IMR-90 (cell line): Measurements from ENCODE around the gene LHFPL5. TPM values are rescaled to one million over a fixed set of nuclear protein-coding genes. Genes with fewer than 3 reads are reported as not detected.

Experiments
- ATAC-seq: fragments of 200-7000 bp; cut with Tn5 transposase; 2 replicates; pipeline ENCODE4 v1.9.1; 2020; ENCODE audit warnings: low read depth, mild to moderate bottlenecking, moderate library complexity
- BruUV-seq: library from RNA; stranded (reverse); fragments of 400-500 nt; replicated peaks from 2 replicates; lab custom pipeline; 2021; lab: Mats Ljungman, UMichigan
- CTCF ChIA-PET: fragments of 300-600 bp; formaldehyde crosslinking; extraction: SDS; loops from one replicate; lab custom pipeline; 2021; ENCODE audit warnings: antibody characterized with exemption; lab: Yijun Ruan, JAX
- POLR2A ChIA-PET: fragments of 300-600 bp; sonication (Branson Sonifier 250); formaldehyde crosslinking; loops from one replicate; lab custom pipeline; 2022; ENCODE audit warnings: antibody characterized with exemption; ENCODE audit not compliant: unreplicated experiment; lab: Charles Lee
- DNase-seq: peaks from one replicate; pipeline ENCODE4 v3.0.0; 2013
- H2AFZ ChIP-seq: replicated peaks from 2 replicates; pipeline ENCODE3; 2013; ENCODE audit warnings: low read length, mild to moderate bottlenecking; ENCODE audit not compliant: poor library complexity
- H2AK5ac ChIP-seq: 2 replicates; pipeline ENCODE4 v1.6.1; 2013; ENCODE audit warnings: low read depth, low read length, inconsistent platforms
- H2AK9ac ChIP-seq: replicated peaks from 2 replicates; pipeline ENCODE3; 2013; ENCODE audit warnings: mild to moderate bottlenecking, low read depth, low read length, moderate library complexity; ENCODE audit not compliant: poor library complexity
- H2BK120ac ChIP-seq: 2 replicates; pipeline ENCODE4 v1.6.1; 2013; ENCODE audit warnings: low read depth, low read length, inconsistent platforms
- H2BK15ac ChIP-seq: 3 replicates; pipeline ENCODE4 v1.6.1; 2013; ENCODE audit warnings: low read depth, low read length, inconsistent platforms
- H2BK20ac ChIP-seq: 2 replicates; pipeline ENCODE4 v1.6.1; 2013; ENCODE audit warnings: low read depth, mild to moderate bottlenecking, inconsistent platforms, low read length, moderate library complexity
- H2BK5ac ChIP-seq: 2 replicates; pipeline ENCODE4 v1.6.1; 2013; ENCODE audit warnings: mild to moderate bottlenecking, low read depth, low read length, inconsistent platforms; ENCODE audit not compliant: poor library complexity, severe bottlenecking
- H3K14ac ChIP-seq: replicated peaks from 2 replicates; pipeline ENCODE4 v1.6.1; 2013; ENCODE audit warnings: low read depth, low read length, inconsistent platforms
- H3K18ac ChIP-seq: 2 replicates; pipeline ENCODE4 v1.6.1; 2013; ENCODE audit warnings: low read depth, low read length, control low read depth
- H3K23ac ChIP-seq: 2 replicates; pipeline ENCODE4 v1.6.1; 2013; ENCODE audit warnings: low read depth, low read length, inconsistent platforms
- H3K27ac ChIP-seq: 2 replicates; pipeline ENCODE4 v1.5.1; 2013; ENCODE audit warnings: mild to moderate bottlenecking, control low read depth, low read length; ENCODE audit not compliant: insufficient read depth
- H3K27me3 ChIP-seq: 2 replicates; pipeline ENCODE4 v1.6.1; 2013; ENCODE audit warnings: low read length; ENCODE audit not compliant: control insufficient read depth, insufficient read depth
- H3K36me3 ChIP-seq: 2 replicates; pipeline ENCODE4 v1.6.1; 2013; ENCODE audit warnings: low read length, mixed read lengths; ENCODE audit not compliant: control insufficient read depth, insufficient read depth
- H3K4ac ChIP-seq: 2 replicates; pipeline ENCODE4 v1.6.1; 2013; ENCODE audit warnings: low read depth, low read length, inconsistent platforms
- H3K4me1 ChIP-seq: 2 replicates; pipeline ENCODE4 v1.6.1; 2013; ENCODE audit warnings: low read length, mixed read lengths; ENCODE audit not compliant: control insufficient read depth, insufficient read depth
- H3K4me2 ChIP-seq: 2 replicates; pipeline ENCODE4 v1.6.1; 2013; ENCODE audit warnings: low read depth, mild to moderate bottlenecking, control low read depth, low read length, moderate library complexity
- H3K4me3 ChIP-seq: 2 replicates; pipeline ENCODE4 v1.5.1; 2013; ENCODE audit warnings: low read depth, mild to moderate bottlenecking, control low read depth, low read length, moderate library complexity; ENCODE audit not compliant: insufficient read depth
- H3K56ac ChIP-seq: 2 replicates; pipeline ENCODE4 v1.6.1; 2013; ENCODE audit warnings: low read length, inconsistent platforms; ENCODE audit not compliant: insufficient read depth; ENCODE audit errors: extremely low read depth
- H3K79me1 ChIP-seq, 2 experiments: 2 replicates each; pipeline ENCODE4 v1.6.1; 2013; ENCODE audit warnings: low read length in 2 of 2, inconsistent platforms in 1 of 2, low read depth in 1 of 2
- H3K9ac ChIP-seq: 2 replicates; pipeline ENCODE4 v1.6.1; 2013; ENCODE audit warnings: low read depth, low read length, control low read depth
- H3K9me1 ChIP-seq: 2 replicates; pipeline ENCODE4 v1.6.1; 2013; ENCODE audit warnings: low read length, inconsistent platforms; ENCODE audit not compliant: insufficient read depth
- H3K9me3 ChIP-seq: 2 replicates; pipeline ENCODE4 v1.6.1; 2013; ENCODE audit warnings: low read length; ENCODE audit not compliant: control insufficient read depth, insufficient read depth
- H4K20me1 ChIP-seq: 2 replicates; pipeline ENCODE4 v1.6.1; 2013; ENCODE audit warnings: low read length, inconsistent platforms; ENCODE audit not compliant: insufficient read depth
- H4K5ac ChIP-seq: 2 replicates; pipeline ENCODE4 v1.6.1; 2013; ENCODE audit warnings: mild to moderate bottlenecking, low read depth, low read length, control low read depth
- H4K8ac ChIP-seq, 2 experiments: 2 replicates each; pipeline ENCODE4 v1.6.1; 2013; ENCODE audit warnings: low read depth in 2 of 2, low read length in 2 of 2, control low read depth in 1 of 2, inconsistent platforms in 1 of 2
- H4K91ac ChIP-seq: 2 replicates; pipeline ENCODE4 v1.6.1; 2013; ENCODE audit warnings: low read depth, low read length, inconsistent platforms; ENCODE audit not compliant: insufficient read depth
- BHLHE40 ChIP-seq: fragments of 150-350 bp; IDR thresholded peaks from 2 replicates; pipeline ENCODE4 v1.6.1; 2016; ENCODE audit warnings: mild to moderate bottlenecking, low read depth, low read length
- CEBPB ChIP-seq: IDR thresholded peaks from 2 replicates; pipeline ENCODE4 v1.6.1; 2012; ENCODE audit warnings: low read depth, low read length, improper control_type of control experiment
- CHD1 ChIP-seq: IDR thresholded peaks from 2 replicates; pipeline ENCODE4 v1.6.1; 2012; ENCODE audit warnings: low read depth, low read length, improper control_type of control experiment
- CTCF ChIP-seq: conservative IDR thresholded peaks from 2 replicates; pipeline ENCODE4 v1.5.1; 2012; ENCODE audit warnings: mild to moderate bottlenecking, low read depth, low read length, improper control_type of control experiment
- FOS ChIP-seq: fragments of 150-350 bp; IDR thresholded peaks from 2 replicates; pipeline ENCODE4 v1.6.1; 2016; ENCODE audit warnings: low read depth, low read length
- MAZ ChIP-seq: IDR thresholded peaks from 2 replicates; pipeline ENCODE4 v1.6.1; 2012; ENCODE audit warnings: low read depth, mild to moderate bottlenecking, low read length, improper control_type of control experiment, moderate library complexity, borderline replicate concordance
- NFE2L2 ChIP-seq: fragments of 150-350 bp; IDR thresholded peaks from 2 replicates; pipeline ENCODE4 v1.6.1; 2016; ENCODE audit warnings: low read depth, mild to moderate bottlenecking, low read length
- POLR2A ChIP-seq: IDR thresholded peaks from 2 replicates; pipeline ENCODE4 v1.6.1; 2012; ENCODE audit warnings: mild to moderate bottlenecking, low read depth, low read length
- RAD21 ChIP-seq: IDR thresholded peaks from 2 replicates; pipeline ENCODE4 v1.6.1; 2012; ENCODE audit warnings: low read length, improper control_type of control experiment
- RCOR1 ChIP-seq: IDR thresholded peaks from 2 replicates; pipeline ENCODE4 v1.6.1; 2012; ENCODE audit warnings: mild to moderate bottlenecking, low read length, improper control_type of control experiment; ENCODE audit not compliant: insufficient replicate concordance
- RFX5 ChIP-seq: IDR thresholded peaks from 2 replicates; pipeline ENCODE4 v1.8.0; 2012; ENCODE audit warnings: low read depth, mild to moderate bottlenecking, low read length, moderate library complexity
- SMC3 ChIP-seq: fragments of 150-350 bp; IDR thresholded peaks from 2 replicates; pipeline ENCODE4 v1.6.1; 2016; ENCODE audit warnings: low read depth, mild to moderate bottlenecking, antibody characterized with exemption, low read length, moderate library complexity
- USF2 ChIP-seq: fragments of 150-350 bp; IDR thresholded peaks from 2 replicates; pipeline ENCODE4 v1.6.1; 2017; ENCODE audit warnings: mild to moderate bottlenecking, antibody characterized with exemption, low read length, low read depth
- WGBS, 2 experiments: methylation state at CpG; one replicate each; pipeline versions ENCODE4 v1.1.5 to v1.1.7; 2013; ENCODE audit warnings: missing lambda C conversion rate in 2 of 2; ENCODE audit not compliant: insufficient read length in 1 of 2; ENCODE audit errors: extremely low coverage in 2 of 2; 5-methylcytosine and 5-hydroxymethylcytosine counted together
- dilution Hi-C: fragments of 300-500 bp; cut with HindIII; formaldehyde crosslinking; loops from one replicate; pipeline ENCODE4 v1.14.3; 2018; ENCODE audit warnings: low sequenced_read_pairs; ENCODE audit not compliant: unreplicated experiment
- in situ Hi-C: fragments of 300-500 bp; cut with MboI; formaldehyde crosslinking; loops from 3 replicates; pipeline ENCODE4 v1.14.3; 2019; ENCODE audit warnings: low sequenced_read_pairs, inconsistent platforms, mixed read lengths
- intact Hi-C: fragments of 100-400 bp; cut with micrococcal nuclease; formaldehyde crosslinking; loops from 2 replicates; pipeline ENCODE4 v1.10.0; 2022
- polyA plus RNA-seq, 3 experiments: library from polyadenylated mRNA; depleted of rRNA; stranded (reverse); fragments of >200 nt; gene quantifications; 2 replicates each; pipeline ENCODE4 v1.2.3, GENCODE V29; 2012; ENCODE audit warnings: low replicate concordance in 1 of 3
- total RNA-seq: library from RNA; depleted of rRNA; stranded (reverse); fragments of >200 nt; gene quantifications from 2 replicates; pipeline ENCODE4 v1.2.3, GENCODE V29; 2012

Gene LHFPL5
- total and polyA plus RNA-seq, 2 of the 4 experiments (the other 2 are of a cell fraction), result not detected

GRCh38 chr6:35778437-35778836 is 26.7 kb upstream of the LHFPL5 start:
- H3K9ac ChIP-seq, result no peak overlapping the region
- H3K4ac ChIP-seq, result no peak overlapping the region
- H3K18ac ChIP-seq, result no peak overlapping the region
- H3K56ac ChIP-seq, result no peak overlapping the region
- H2BK5ac ChIP-seq, result no peak overlapping the region
- no peak overlapping the region for H3K4me2 ChIP-seq
- no peak overlapping the region for H2BK120ac ChIP-seq
- ChIA-PET CTCF (no interaction called here), POLR2A (interaction anchor here (0.5 kb wide), 1 partner anchor 910 kb away, joined by 6 read pairs; no protein-coding TSS in a partner anchor)
- H3K27ac ChIP-seq, result no peak overlapping the region
- no peak overlapping the region for H4K91ac ChIP-seq
- no peak overlapping the region for H3K14ac ChIP-seq
- H2BK20ac ChIP-seq, result no peak overlapping the region
- peaks cover 46% of the 10 kb centered on the region for H3K27me3 ChIP-seq
- BruUV-seq, result no TSS peak
- no peaks in the 10 kb centered on the region for H3K79me1 ChIP-seq
- H3K4me1 ChIP-seq, result no peaks in the 10 kb centered on the region
- no peak overlapping the region for H3K23ac ChIP-seq
- DNase-seq, result no peak
- H4K20me1 ChIP-seq, result no peaks in the 10 kb centered on the region; the same call in 1 of the 2 replicates
- no peak overlapping the region for H4K5ac ChIP-seq
- H3K4me3 ChIP-seq, result no peak overlapping the region
- H2AK5ac ChIP-seq, result no peak overlapping the region
- ATAC-seq, result no peak
- no peaks in the 10 kb centered on the region for H3K36me3 ChIP-seq
- H2BK15ac ChIP-seq, result no peak overlapping the region
- WGBS, 2 experiments, result no CpG with 5 or more reads among the region's 2 CpGs
- H2AFZ ChIP-seq, result no peak overlapping the region
- TF ChIP-seq FOS, result no peak
- TF ChIP-seq CEBPB, result no peak
- TF ChIP-seq CHD1, result no peak
- TF ChIP-seq BHLHE40, result no peak
- TF ChIP-seq NFE2L2, result no peak
- no peak for TF ChIP-seq RCOR1
- TF ChIP-seq MAZ, result no peak
- no peak for TF ChIP-seq RFX5
- TF ChIP-seq SMC3, result no peak
- TF ChIP-seq CTCF, result no peak
- TF ChIP-seq POLR2A, result no peak
- no peak for TF ChIP-seq USF2
- TF ChIP-seq RAD21, result no peak
- H3K9me1 ChIP-seq, result no peaks in the 10 kb centered on the region; the same call in 1 of the 2 replicates
- dilution Hi-C loops (no loop called here), intact Hi-C loops (no loop called here), in situ Hi-C loops (no loop called here)
- H4K8ac ChIP-seq, result no peak overlapping the region
- no peaks in the 10 kb centered on the region for H3K9me3 ChIP-seq
- H2AK9ac ChIP-seq, result no peak overlapping the region
